ENCODE data around the gene RNF26. TPM values are rescaled to one million over a fixed set of nuclear protein-coding genes. Genes with fewer than 3 reads are reported as not detected.
A peak's percentile ranks its signal among the peaks of the same experiment; 100 is the strongest.

Gene RNF26
- polyA plus RNA-seq (ENCODE audit: insufficient read length) = 13.0 TPM

DNA sequence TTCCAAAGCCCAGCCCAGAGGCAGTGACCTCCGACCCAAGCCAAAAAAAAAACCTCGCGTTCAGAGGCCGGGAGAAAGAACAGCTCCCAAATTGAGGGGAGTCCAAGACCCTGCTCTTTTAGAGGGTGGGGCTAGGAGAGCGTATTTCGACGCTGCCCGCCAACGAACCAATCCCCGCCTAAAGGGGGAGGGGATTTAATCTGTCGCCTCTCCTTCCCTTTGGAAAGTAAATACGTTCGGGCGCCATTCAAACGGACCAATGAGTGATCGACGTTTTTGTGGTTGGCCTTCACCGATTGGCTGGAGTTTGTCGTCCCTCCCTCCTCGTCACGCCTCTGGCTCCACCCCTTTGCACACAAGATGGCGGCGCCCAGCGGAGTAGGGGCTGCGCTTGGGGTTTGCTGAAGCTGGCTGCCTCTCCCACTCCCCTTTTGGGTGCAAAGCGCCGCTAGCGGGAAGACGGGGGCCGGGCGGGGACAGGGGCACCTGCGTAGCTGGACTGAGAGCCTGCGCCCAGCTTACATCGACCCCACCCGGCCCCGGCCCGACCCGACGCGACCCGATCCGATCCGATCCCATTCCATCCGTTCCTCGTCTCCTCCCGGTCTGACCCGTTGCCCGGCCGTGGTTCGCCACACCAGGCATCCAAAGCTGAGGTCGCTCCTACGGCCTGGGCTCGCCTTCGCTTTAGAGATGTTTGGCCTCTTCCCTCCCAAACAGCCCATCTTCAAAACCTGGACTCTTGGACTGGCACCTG lies at the start of gene RNF26:
TSS of gene RNF26 (plus strand) at position 354 of the 757 bp plus-strand sequence. CDS start 596 bp downstream, outside the sequence.
- peak; percentile 98 for DNase-seq (ENCODE audit: low read depth)

DNA sequence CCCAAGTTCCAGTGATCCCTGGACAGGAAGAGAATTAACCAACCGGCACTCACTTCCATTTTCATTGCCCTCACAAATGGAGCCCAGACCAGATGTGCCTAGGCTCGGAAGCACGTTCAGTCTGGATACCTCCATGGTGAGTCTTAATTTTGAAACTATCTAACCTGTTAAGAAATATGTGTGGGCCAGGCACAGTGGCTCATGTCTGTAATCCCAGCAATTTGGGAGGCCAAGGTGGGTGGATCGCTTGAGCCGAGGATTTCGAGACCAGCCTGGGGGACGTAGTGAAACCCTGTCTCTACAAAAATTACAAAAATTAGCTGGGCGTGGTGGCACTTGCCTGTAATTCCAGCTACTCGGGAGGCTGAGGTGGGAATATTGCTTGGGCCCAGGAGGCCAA lies 48.9 kb upstream of the RNF26 start:
- no peak for DNase-seq (ENCODE audit: low read depth)

GRCh38 chr11:119288219-119288618 lies 46.1 kb upstream of the RNF26 start:
- no peak for DNase-seq (ENCODE audit: low read depth)

GRCh38 chr11:119290894-119291497 lies 43.3 kb upstream of the RNF26 start:
- DNase-seq (ENCODE audit: low read depth) = no peak

DNA sequence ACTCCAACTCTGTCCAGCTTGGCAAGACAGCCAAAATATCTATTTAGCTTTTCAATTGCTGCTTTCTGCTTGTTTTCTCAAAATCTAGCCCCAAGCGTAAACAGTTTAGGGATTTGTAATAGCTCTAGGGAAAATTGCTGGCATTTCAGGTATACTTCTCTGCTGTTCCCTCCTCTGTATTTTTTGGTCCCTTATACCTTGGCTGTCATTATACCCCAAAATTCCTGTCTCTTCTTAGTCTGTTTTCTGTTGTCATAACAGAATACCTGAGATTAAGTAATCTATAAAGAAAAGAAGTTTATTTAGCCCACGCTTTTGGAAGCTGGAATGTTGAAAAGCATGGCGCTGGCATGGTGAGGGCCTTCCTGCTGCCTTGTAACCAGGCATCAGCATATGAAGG lies 40.9 kb upstream of the RNF26 start:
- DNase-seq (ENCODE audit: low read depth) = no peak

DNA sequence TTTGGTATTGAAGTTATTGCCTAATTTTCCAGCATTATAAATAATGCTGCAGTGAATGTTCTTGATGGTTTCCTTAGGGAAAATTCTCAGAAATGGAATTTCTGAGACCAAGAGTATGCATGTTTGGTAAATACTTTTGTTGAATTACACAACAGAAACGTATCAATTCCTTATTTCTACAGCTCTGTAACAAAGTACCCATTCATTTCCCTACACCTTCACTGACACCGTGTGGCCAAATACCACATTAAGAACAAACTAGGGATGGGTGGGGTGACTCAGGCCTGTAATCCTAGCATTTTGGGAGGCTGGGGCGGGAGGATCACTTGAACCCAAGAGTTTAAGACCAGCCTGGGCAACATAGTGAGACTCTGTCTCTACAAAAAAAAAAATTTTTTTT lies 39.1 kb upstream of the RNF26 start:
- no peak for DNase-seq (ENCODE audit: low read depth)

DNA sequence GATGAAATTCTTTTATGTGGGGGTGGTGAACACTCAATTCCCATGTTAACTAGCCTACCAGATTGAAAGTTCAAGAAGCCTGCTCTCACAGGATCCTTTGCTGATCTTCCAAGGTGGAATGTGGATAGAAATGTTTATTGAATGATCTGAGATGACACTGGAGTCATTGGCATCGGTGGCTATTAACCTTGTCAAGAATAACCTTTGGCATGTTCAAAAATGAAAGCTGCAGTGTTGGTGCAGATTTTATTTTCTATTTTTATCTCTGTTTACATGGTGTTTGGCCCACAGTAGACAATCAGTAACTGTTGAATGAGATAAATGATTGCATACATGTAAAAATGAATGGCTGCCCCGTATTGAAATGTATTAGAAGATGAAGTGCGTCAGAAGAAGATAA lies 36.4 kb upstream of the RNF26 start:
- no peak for DNase-seq (ENCODE audit: low read depth)

DNA sequence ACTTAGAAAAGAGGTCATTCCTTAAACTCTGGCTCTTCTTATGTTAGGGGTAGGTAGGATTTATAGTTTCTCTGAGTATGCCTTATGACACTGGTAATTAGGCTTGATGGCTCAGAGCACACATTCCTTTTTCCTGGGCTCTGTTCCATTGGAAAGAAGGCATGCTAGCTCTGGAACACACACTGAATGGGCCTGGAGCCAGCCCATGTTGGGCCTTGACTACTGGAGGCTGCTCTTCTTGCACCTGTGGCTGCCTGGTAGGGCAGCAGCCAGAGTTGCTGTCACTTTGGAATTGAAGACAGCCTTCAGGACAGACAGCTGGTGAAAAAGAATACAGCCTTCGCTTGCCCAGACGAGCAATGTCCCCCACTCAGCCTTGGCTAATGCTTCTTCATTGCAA lies 35.6 kb upstream of the RNF26 start:
- DNase-seq (ENCODE audit: low read depth) = no peak

DNA sequence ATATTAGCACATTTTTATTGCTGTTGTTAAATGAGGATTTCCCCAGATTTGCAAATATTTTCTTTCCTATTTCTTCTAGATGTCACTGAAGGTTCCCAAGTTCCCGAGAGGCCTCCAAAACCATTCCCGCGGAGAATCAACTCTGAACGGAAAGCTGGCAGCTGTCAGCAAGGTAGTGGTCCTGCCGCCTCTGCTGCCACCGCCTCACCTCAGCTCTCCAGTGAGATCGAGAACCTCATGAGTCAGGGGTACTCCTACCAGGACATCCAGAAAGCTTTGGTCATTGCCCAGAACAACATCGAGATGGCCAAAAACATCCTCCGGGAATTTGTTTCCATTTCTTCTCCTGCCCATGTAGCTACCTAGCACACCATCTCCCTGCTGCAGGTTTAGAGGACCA lies 34.9 kb upstream of the RNF26 start:
- no peak for DNase-seq (ENCODE audit: low read depth)

- no peak for DNase-seq (ENCODE audit: low read depth)
Observed at GRCh38 chr11:119300198-119300964, 33.9 kb upstream of the RNF26 start.

DNA sequence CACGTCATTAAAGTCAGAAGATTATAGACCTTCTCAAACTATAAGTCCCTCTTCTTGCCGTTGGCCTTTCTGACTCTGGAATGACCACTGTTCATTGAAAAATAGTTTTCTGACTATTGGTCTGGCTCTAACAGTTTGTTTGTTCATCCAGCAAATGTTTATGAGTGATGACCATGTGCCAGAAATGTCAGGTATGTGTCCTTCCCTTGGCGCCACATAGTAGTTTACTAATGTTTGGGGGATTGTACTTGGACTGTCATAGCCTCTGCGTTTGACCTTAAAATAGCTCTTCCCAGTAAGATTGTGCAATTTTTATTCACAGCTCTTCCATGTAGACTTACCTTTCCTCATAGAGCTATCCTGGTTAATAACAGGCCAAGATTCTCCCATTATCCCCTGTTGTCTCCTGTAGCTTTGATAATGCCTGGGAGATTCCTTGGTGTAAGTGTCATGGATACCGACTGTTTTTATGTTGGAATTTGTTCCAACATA lies 31.1 kb upstream of the RNF26 start:
- no peak for DNase-seq (ENCODE audit: low read depth)

DNA sequence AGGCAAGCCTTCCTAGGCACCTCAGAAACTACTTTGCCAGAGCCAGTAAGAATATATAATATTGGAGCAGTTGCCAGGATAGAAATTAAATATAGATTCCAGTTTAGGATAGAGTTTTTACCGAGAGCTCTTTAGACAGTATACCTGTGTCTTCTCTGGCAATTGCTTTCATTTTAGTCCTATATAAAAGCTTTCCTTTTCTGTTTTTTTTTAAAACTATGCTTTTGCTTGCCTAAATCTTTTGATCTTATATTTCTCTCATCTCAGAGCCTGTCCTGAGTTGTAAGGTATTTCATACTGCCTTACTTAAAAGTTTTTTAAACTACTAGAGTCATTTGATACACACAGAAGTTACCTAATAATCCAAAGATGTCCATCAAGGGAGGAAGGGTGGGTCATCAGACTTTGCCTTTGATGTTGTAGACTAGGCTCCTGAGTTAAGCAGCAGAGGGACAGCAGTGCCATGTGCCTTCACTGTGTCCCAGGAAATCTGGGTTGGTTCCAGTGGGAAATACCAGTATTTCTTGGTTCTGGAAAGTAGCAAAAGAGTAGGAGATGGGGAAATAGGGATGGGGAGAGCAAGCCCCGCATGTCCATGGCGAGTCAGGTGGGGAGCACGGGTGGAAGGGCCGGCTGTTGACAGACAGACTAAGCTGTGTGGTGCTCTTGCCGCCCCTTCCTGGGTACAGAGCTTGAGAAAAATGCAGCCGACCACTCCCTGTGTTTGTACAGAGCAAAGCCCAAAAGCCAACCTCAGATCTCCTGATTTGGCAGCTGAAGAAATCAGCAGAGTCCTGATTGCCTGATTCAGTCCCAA lies 28.6 kb upstream of the RNF26 start:
- no peak for DNase-seq (ENCODE audit: low read depth)

DNA sequence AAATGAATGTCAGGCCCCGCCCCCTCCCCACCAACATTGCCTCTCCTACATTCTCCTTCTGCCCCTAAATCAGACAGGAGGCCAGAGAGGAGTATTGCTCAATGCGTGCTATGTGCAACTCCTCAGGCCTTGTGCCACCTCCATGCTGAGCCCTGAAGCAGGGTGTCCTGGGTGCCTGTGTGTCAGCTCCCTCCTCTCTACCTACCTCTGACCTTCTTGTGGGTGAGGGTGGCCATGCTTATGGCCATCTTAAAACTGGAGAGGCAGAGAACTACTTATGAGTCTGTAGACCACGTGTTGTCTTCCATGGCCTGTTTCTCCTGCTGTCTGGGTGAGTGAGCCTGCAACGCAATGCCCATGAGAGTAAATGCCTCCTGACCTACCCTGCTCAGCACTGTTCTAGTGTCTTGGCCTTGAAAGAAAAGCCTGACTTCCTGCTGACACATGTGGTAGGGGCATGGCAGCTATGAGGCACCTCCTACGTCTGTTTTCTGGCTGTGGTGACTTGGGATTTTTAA lies 27.9 kb upstream of the RNF26 start:
- DNase-seq (ENCODE audit: low read depth) = no peak

GRCh38 chr11:119307219-119307618 lies 27.1 kb upstream of the RNF26 start:
- no peak for DNase-seq (ENCODE audit: low read depth)

GRCh38 chr11:119307974-119308373 lies 26.4 kb upstream of the RNF26 start:
- no peak for DNase-seq (ENCODE audit: low read depth)

DNA sequence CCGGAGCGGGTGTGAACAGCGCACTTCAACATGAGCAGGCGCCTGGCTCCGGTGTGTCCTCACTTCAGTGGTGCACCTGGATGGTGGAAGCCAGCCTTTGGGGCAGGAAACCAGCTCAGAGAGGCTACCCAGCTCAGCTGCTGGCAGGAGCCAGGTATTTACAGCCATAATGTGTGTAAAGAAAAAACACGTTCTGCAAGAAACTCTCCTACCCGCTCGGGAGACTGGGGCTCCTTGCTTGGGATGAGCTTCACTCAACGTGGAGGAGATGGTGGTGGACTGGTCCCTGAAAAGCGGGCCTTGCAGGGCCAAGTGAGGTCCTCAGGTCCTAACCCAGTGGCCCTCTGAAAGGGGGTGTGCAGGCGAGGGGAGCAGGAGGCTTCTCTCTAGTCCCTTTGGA lies 24.9 kb upstream of the RNF26 start:
- DNase-seq (ENCODE audit: low read depth) = no peak

- no peak for DNase-seq (ENCODE audit: low read depth)
Observed at GRCh38 chr11:119309953-119310681, 24.2 kb upstream of the RNF26 start.

- no peak for DNase-seq (ENCODE audit: low read depth)
Observed at GRCh38 chr11:119310682-119311052, 23.7 kb upstream of the RNF26 start.

GRCh38 chr11:119314726-119315125 lies 19.6 kb upstream of the RNF26 start:
- no peak for DNase-seq (ENCODE audit: low read depth)

GRCh38 chr11:119315131-119316015 lies 19.0 kb upstream of the RNF26 start:
- DNase-seq (ENCODE audit: low read depth) = no peak

Data from forelimb muscle (tissue), 1 donor.